HUDEP-2 (cell line): ENCODE data around the gene SPDL1.
A peak's percentile ranks its signal among the peaks of the same experiment; 100 is the strongest.
"Not testable (repeated sequence)": the region's sequence is repeated elsewhere in the genome, so short reads cannot be mapped to it uniquely, and the experiment has no call there.

Experiments
- DNase-seq, 76 experiments: peaks; one replicate each; lab custom pipeline; 2025; ENCODE audit not compliant: unreplicated experiment in 76 of 76; lab: John Stamatoyannopoulos, UW

The SPDL1 gene

DNA sequence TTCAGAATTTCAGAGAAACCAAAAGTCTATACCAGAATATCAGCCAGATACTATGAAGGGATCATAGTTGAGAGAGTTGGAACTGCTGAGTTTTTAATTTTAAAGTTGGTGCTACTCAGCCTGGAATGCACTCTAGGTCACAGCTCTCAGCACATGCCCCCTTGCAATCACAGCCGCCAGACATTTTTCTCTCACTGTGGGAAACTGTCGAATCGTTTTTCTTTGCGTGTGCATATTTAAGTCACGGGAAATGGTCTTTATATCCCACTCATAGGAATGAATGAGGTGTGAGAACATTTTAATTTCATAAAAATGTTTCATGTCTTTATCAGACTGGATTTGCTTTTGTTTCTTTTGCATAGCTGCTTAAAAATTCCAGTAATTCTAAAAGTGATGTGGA, 12.2 kb upstream of the SPDL1 start:
- no peak for DNase-seq

DNA sequence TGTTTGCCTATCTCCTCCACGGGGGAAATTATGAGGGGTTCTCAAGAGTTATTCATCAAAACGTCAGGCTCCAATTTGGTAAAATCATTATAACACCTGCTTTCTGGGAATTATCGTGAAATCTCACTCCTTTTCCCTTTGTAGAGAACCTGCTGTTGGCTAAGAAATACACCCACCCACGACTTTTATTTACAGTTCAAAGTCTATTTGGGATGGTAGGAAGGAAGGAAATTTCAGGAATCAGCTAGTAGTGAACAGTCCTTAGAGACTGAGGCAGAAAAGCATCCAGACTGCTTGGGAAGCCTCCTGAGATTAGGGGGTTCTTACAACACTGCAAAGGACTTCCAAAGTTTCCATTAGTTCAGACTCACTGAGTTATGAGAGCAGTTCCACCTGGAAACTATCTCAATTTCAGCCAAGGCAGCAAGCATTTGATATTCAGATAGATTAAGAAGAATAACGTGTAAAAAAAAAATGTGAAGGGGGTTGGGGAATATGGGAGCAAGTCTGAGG, 9.4 kb upstream of the SPDL1 start:
- DNase-seq = no peak

DNA sequence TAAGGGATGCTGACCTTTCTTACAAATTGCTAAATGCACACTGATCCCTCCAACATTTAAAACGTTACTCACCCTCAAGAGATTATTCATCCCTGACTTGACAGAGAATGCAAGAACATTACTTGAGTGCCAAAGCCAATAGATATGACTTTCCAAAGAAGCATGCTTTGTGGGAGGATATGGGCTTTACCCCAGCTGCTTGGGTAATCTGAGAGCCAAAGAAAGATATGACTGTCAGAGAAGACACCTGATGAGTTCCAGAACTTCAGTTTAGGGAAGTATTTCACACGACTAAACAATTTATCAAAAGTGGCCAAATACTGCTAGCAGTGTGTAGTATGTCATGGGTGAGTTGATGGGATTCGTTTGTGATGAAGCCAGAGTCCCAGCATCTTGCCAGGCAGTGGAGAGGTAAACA, 7.4 kb upstream of the SPDL1 start:
- no peak for DNase-seq

DNA sequence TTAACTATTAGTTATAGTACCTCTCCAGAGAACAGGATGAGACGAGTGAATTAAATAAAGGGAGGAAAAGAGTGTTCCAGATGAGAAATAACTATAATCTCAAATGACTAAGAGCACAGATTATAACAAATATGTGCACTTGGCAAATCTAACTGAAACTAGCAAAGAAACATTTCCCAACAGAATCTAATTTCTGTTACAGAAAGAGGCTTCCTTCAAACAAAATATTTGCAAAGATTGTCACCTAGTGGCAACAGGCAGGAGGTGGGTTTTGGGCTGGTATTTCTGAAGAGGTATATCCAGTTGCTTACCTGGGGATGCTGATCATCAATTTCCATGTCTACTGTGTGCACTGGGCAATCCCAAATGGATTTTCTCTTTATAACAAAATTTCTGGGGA, 5.6 kb upstream of the SPDL1 start:
- DNase-seq = no peak

DNA sequence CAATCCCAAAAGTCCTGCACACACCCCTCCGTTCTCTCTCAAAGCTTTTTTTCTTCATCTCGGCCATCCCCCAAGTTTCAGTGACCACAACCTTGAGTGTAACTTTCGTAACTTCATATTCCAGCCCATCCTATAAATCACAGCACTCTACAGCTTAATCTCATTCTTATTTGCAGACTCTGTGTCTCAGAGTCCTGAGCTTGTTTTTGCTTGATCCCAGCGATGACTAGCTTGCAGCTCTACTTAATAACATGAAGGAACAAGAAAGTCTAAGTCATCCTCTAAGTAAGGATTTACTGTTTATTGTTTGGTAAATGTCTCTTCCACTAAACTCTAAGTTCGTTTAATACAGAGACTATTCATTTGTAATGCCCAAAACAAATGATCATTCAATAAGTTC, 2.6 kb upstream of the SPDL1 start:
- DNase-seq = no peak

DNA sequence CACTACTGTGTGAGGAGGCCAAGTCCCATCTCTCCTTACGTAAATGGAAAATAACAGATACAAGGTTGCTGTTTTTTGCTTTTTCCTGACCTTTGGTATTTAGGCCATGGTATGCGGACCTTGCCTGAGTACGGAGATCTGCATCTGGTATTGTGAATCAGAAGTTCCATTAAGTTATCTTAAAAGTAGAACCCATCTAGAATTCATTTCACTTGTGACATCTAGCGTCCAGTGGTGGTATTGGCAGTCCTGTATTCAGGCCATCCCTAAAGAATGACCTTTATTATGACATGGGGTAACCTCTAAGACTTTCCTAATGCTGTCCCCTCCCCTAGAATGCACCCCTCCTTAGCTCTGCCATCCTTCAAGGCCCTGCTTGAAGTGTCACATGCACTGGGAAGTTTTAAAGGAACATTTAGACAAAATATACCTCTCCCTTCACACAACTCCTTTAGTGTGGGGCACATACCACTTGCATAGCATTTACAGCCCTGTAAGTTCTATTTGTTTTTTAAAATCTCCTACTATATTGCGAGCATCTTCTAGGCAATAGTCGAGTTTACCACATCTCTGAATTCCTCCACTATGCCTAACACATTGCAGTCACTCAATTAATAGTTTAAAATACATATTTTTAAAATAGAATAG, 1.9 kb upstream of the SPDL1 start:
- peak in 57 of 76 experiments; percentile 1 to 70 (median 22) for DNase-seq

DNA sequence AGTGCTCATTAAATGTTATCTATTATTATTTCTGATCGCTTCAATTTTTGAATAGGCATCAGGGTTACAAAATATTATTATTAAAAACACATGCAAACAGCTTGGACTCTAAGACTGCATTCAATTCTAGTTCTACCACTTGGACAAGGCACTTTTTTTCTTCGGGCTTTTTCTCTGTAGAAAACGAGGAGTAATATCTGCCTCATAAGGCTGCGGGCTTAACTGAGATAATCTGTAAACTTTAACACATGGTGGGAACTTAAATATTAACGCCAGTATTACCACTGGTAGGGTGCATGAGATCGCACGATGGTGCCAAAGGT, 511 bp upstream of the SPDL1 start:
- no peak for DNase-seq

DNA sequence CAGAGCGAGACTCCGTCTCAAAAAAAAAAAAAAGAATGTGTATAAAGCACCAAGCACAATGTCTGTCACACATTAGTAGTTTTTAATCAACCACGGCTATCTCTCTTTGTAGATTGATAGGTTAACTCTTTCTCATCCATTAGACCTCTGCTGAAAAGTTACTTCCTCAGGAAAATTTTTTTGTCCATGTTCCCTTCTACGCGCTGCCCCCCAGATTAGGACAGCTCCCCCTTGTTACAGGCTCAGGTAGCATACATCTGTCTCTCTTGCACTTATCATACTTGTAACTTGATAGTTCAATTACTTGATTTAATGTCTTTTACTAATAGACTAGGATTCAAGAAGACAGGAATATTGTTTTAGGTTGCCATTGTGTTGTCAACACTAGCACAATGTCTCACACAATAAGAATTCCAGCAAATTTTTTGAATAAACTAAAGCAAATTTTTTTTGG, 1.5 kb downstream of the SPDL1 start:
- no peak for DNase-seq

DNA sequence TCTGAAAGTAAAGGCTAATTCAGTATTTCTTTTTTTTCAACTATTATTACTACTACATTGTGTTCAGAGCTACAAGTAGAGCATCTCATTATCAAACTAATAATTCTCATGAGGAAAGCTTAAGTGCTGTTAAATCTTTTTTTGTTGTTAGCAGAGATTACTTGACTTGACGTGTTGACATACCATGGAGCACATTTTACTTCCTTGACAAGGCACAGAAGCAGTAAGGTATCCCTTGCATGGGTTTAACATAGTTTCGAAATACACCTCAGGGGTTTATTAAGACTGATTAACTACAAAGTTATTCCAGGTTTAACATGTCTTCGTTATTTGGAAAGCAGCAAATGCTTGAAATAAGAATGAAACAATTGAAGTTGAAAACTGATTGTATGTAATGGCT, 7.0 kb downstream of the SPDL1 start:
- DNase-seq = no peak

DNA sequence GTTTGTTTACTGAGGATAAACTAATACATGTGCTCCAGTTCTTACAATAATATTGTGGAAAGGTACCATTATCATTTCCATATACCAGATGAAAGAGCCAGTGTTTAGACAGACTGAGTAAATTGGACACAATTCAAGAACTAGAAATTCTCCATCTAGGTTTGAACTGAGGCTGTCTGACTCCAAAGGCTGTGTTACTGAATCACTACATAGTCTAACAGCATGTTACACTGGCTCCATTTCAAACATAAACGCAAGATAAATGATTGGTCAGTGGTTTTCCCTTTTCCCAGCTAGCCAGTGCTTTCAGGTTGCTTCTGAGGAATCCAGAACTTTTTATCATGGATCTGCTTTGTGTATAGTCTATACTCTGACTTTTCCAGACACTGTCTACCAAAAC, 8.1 kb downstream of the SPDL1 start:
- DNase-seq = no peak

DNA sequence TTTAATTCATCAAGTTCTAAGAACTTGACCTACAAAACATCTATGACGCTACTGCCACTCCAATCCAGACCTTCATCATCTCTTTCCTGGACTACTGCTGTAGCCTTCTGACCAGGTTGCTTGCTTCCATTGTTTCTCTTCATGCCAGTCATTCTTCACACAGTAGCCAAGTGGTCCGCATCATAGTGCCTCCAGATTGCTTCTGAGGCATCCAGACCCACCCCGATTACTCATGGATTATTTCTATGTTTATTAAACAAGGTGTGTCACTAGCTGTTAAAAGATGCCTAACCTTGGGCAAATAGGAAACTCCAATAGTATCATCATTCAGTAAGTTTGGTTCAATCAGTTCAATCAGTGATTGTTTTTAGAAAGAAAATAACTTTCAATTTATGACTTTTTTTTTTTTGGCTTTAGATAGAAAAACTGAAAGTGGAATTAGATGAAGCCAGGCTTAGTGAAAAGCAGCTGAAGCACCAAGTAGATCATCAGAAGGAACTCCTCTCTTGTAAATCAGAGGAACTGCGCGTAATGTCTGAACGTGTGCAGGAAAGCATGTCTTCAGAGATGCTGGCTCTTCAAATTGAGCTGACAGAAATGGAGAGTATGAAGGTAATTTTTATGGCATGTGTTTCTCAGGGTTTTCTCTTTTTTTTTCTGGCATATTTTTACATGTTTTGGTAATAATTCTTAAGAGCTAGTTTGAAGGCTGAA, 9.5 kb downstream of the SPDL1 start:
- DNase-seq = no peak

DNA sequence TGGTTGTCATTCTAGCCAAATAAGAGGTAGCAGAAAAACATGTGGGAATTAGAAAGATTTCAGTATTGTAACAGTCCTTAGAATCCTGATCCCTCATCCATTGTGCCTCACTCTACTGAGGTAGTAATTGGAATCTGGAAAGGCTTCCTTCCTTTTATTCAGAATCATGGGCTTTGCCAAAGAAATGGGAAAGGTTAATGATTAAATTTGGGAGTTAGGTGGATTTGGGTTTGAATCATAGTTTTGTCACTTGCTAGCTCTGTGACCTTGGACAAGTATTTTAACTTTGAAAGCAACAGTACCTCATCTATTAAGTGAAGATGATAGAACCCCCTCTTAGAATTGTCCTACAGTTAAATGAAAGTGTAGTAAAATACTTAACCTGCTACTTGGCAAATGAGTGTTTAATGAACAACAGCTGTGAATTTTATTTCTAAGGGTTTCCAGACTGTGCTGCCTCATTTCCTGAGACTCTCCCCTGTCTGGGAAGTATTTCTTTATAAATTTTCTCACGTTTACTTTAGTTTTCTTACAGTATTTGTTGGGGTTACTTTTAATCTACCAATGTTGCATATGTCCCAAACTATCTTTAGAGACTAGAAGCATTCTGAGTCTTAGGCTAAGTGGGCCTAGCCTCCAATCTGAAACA, 11.7 kb downstream of the SPDL1 start:
- no peak for DNase-seq

DNA sequence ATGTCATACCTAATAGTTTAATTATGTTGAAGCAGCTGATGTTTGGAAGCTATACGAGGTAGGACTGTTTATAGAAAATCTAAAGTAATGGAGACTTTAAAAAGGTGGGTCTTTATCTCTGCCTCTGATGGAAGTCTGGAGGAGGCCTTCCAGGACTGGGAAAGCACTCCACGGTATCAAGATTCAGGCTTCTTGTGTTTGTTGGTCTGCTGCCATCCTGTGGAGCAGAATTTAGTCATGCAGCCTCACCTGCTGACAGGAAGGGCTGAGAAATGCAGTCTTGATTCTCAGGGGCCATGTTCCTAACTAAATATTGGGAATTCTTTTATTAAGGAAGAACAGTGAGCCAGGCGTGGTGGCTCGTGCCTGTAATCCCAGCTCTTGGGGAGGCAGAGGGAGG, 15.9 kb downstream of the SPDL1 start:
- DNase-seq = no peak

DNA sequence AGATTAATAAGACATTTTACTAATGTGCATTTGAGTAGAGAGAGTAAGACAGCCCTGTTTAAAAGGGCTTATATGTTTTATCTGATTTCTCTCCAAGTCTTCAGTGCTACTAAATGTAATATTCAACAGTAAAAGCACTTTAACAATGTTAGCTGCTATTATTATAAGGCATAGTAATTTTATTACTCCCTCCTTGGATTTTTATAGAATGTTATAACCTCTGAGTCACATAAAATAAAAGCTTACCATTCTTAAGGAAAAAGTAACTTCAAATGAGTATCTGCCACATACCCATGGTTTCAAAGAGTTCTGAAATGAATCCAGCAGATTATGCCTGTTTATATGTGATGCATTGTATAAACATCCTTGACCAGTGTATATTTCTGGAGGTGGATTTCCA, 19.0 kb downstream of the SPDL1 start:
- no peak for DNase-seq

DNA sequence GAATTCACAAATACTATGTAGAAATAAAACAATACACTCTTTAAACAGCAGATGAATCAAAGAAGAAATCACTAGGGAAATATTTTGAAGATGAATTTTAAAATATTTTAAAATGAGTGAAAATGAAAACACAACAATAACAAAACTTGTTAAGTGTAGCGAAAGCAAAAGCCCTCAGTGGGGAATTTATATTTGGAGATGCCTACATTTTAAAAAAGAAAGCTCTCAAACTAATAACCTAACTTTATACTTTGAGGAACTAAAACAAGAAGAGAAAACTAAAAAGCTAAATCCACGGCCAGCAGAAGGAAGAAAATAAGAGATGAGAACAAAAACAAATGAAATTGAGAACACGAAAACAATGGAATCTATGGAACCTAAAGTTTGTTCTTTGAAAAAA, 22.7 kb downstream of the SPDL1 start:
- no peak for DNase-seq

DNA sequence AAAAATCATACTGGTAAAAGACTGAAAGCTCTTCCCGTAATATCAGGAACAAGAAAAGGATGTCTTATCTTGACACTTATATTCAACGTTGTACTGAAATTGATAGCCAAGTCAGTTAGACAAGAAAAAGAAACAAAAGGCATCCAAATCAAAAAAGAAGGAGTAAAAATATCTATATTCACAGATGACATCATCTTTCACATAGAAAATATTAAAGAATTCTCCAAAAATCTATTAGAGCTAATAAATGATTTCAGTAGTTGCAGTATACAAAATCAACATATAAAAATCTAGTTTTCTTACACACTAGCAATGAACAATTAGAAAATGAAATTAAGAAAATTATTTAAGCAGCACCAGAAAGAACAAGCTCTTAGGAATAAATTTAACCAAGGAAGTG, 24.3 kb downstream of the SPDL1 start:
- no peak for DNase-seq

DNA sequence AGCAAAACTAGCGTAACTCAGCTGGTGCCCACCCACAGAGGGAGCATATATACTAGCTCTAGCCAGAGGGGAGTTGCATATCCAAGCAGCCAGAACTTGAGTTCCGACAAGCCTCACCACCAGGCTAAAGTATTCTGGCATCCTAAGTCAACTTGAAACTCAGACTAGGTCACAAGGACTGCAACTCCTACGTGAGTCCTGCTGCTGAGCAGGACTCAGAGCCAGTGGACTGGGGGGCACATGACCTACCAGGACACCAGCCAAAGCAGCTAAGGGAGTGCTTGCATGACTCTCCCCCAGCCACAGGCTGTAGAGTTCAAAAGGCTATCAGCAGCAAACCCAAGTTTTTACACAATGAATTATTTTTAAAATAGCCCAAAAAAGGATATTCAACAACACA, 26.1 kb downstream of the SPDL1 start:
- DNase-seq = no peak

DNA sequence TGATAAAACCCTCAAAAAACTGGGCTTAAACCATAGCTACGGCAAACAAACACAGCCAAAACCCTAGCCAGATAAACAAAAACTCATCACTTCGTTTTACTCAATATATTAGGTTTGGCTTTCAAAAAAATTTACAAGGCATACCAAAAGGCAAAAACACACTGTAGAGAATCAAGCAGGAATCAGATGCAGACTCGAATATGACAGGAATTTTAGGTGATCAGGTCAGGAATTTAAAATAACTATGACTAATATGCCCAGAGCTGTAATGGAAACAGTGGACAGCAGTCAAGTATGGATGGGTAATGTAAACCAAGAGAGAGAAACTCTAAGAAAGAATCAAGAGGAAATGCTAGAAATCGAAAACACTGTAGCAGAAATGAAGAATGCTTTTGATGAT, 27.0 kb downstream of the SPDL1 start:
- no peak for DNase-seq

DNA sequence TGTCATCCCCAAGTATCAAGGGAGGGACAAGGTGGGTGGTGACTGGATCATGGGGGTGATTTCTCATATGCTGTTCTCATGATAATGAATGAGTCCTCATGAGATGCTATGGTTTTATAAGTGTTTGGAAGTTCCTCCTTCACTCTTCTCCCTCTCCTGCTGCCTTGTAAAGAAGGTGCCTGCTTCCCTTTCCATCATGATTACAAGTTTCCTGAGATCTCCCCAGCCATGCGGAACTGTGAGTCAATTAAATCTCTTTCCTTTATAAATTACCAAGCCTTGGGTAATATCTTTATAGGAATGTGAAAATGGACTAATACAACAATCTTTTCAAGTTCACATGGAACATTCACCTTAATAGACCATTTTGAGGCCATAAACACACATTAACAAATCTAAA, 32.0 kb downstream of the SPDL1 start:
- no peak for DNase-seq

DNA sequence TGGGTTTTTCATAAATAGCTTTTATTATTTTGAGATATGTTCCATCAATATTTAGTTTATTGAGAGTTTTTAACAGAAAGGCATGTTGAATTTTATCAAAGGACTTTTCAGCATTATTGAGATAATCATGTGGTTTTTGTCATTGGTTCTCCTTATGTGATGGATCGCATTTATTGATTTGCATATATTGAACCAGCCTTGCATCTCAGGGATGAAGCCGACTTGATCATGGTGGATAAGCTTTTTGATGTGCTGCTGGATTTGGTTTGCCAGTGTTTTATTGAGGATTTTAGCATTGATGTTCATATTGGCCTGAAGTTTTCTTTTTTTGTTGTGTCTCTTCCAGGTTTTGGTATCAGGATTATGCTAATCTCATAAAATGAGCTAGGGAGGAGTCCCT, 40.7 kb downstream of the SPDL1 start:
- not testable (repeated sequence) for DNase-seq

DNA sequence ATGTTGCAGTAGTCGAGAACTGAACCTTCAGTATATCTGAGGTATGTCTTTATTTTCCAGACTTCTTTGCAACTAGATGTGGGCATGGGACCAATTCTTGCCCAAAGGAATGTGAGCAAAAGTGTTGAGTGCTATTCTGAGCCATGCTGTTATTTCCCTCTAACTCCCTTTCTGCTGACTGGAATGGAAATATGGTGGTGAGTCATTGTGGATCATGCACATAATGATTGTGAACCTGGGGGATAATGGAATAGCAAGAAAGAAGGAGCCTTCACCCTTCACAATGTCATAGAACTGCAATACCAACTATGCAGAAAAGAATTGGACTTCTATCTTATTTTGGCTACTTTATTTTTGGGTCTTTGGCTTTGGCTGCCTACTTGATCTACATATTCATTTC, 43.2 kb downstream of the SPDL1 start:
- DNase-seq = no peak

DNA sequence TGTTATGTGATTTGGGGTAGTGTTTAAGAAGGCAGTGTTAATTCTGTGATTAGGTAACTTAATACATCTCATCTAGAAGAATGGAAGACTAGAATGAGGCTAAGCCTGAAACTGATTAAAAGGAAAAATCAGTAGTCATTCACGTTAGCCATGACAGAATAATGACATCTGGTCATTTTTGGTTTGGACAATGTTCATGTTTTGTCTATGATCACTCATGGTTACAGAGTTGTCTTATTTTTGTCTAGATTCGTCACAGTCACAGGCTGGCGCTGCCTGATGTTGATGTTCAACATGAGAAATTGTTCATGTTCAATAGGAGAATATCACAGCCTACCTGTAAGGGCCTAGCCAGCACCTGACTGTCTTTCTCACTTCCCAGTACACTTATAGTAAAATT, 44.0 kb downstream of the SPDL1 start:
- DNase-seq = no peak
